ENCODE results near the gene RAMACL.

- TF ChIP-seq CTCF (IDR thresholded peaks at IDR 0.05; ENCODE audit: insufficient read depth, low read depth, low read length) (no peak), EZH2 (IDR thresholded peaks at IDR 0.05; ENCODE audit: insufficient read depth, low read length) (no peak)
Measured at GRCh38 chr6:166599205-166599604, 12.7 kb upstream of the RAMACL start.

Measured in astrocyte (in vitro differentiated cells and primary cell).